Colon (tissue), 2 donors: ENCODE data around the gene TMEM61.
"Not testable (repeated sequence)": the region's sequence is repeated elsewhere in the genome, so short reads cannot be mapped to it uniquely, and the experiment has no call there.

Experiments
- FAIRE-seq: peaks from 2 replicates; lab custom pipeline; 2012; peaks lifted over from hg19 to GRCh38; lab: Jason Lieb, UNC
- donor health status: control.
- donor health status: control.

TMEM61 gene

GRCh38 chr1:55001311-55001710 is 20.9 kb downstream of the TMEM61 start:
- no peak for FAIRE-seq

- no peak for FAIRE-seq
Measured at GRCh38 chr1:55002686-55003085, 22.3 kb downstream of the TMEM61 start.

GRCh38 chr1:55005351-55006140 is 25.1 kb downstream of the TMEM61 start:
- no peak for FAIRE-seq

GRCh38 chr1:55006931-55007330 is 26.5 kb downstream of the TMEM61 start:
- FAIRE-seq = no peak

GRCh38 chr1:55007625-55008024 is 27.2 kb downstream of the TMEM61 start:
- FAIRE-seq = no peak

- FAIRE-seq = no peak
Measured at GRCh38 chr1:55010194-55010886, 29.9 kb downstream of the TMEM61 start.

- no peak for FAIRE-seq
Measured at GRCh38 chr1:55010887-55011217, 30.4 kb downstream of the TMEM61 start.

GRCh38 chr1:55012661-55013060 is 32.2 kb downstream of the TMEM61 start:
- FAIRE-seq = no peak

GRCh38 chr1:55015123-55015522 is 34.7 kb downstream of the TMEM61 start:
- no peak for FAIRE-seq

GRCh38 chr1:55015731-55016620 is 35.5 kb downstream of the TMEM61 start:
- FAIRE-seq = no peak

GRCh38 chr1:55018395-55018794 is 38.0 kb downstream of the TMEM61 start:
- no peak for FAIRE-seq

- FAIRE-seq = no peak
Measured at GRCh38 chr1:55021942-55022546, 41.6 kb downstream of the TMEM61 start.

GRCh38 chr1:55024163-55024562 is 43.7 kb downstream of the TMEM61 start:
- FAIRE-seq = not testable (repeated sequence)

- not testable (repeated sequence) for FAIRE-seq
Measured at GRCh38 chr1:55026682-55027081, 46.3 kb downstream of the TMEM61 start.

- not testable (repeated sequence) for FAIRE-seq
Measured at GRCh38 chr1:55031098-55031497, 50.7 kb downstream of the TMEM61 start.

- FAIRE-seq = no peak
Measured at GRCh38 chr1:55033265-55033614, 52.8 kb downstream of the TMEM61 start.

GRCh38 chr1:55034476-55035133 is 54.2 kb downstream of the TMEM61 start:
- FAIRE-seq = no peak

- FAIRE-seq = no peak
Measured at GRCh38 chr1:55035904-55036303, 55.5 kb downstream of the TMEM61 start.

- no peak for FAIRE-seq
Measured at GRCh38 chr1:55037733-55038551, 57.5 kb downstream of the TMEM61 start.

- FAIRE-seq = no peak
Measured at GRCh38 chr1:55038552-55038838, 58.1 kb downstream of the TMEM61 start.

GRCh38 chr1:55038974-55039341 is 58.5 kb downstream of the TMEM61 start:
- no peak for FAIRE-seq
